HG03103 (cell line): ENCODE data around the gene PMS2.
"Not testable (repeated sequence)": the region's sequence is repeated elsewhere in the genome, so short reads cannot be mapped to it uniquely, and the experiment has no call there.

ENCODE experiments used
- ATAC-seq: cut with Tn5 transposase; IDR thresholded peaks from one replicate; pipeline ENCODE4 v1.9.1; 2021; ENCODE audit warnings: low read depth; ENCODE audit not compliant: unreplicated experiment

The PMS2 gene

DNA sequence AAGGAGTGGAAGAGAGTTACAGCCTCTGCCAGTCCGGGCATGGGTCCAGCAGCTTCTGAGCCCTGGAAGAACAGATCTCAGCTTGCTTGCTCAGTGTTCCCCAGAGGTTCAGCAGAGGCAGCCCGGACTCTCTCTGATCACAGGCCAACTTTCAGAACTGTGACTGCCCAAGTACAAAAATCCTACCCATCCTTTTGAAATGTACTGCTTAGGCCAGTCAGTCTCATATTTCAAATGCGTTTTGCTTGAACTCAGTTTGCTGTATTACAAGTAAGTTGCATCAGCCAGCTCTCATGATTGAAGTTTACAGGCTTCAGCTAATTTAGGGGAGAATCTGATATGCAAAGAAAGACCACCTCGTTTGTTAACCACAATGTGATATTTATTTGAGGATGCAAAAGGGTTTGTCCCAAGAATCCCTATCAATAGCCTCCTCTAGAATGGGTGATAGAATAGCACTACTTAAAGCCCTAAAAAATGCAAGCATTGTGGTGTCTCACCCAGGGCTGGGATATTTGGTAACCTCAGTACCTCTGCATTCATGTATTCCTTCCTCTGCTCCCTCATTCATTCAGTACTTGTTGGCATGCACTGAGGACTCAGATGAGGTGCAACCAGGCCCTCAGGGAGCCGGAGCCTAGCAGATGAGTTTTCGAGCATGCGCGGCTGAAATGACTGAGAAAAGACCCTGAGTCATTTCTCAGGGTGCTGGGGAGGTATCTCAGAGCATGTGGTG lies 7.2 kb upstream of the PMS2 start:
- ATAC-seq: no peak

DNA sequence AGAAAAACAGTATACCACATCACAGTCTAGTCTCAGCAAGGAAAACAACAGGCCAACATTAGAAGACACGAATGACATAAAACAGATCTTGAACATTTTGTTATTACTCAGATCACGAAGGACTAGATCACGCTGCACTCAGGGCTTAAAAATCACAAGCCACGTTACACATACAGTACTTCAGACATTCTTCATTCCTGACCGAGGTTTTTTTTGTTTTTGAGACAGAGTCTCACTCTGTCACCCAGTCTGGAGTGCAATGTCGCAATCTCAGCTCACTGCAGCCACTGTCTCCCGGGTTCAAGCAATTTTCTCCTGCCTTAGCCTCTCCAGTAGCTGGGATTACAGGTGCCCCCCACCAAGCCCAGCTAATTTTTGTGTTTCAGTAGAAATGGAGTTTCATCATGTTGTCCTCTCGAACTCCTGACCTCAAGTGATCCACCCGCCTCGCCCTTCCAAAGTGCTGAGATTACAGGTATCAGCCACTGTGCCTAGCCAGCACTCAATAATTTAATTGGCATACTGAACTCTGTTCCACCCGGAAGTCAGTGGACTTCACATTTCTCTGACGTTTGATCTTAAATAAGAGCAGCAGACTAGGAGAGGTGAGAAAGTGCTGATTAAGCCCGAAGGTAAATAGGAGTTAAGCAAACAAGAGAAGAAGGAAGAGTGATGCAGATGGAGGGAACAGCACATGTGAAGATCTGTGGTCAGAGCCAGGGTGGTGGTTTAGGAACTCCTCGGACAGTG lies 3.7 kb upstream of the PMS2 start:
- no peak for ATAC-seq

- no peak for ATAC-seq
These were observed 2.7 kb upstream of the PMS2 start for GRCh38 chr7:6011541-6011940.

- ATAC-seq: not testable (repeated sequence)
These were observed 1.5 kb upstream of the PMS2 start for GRCh38 chr7:6010370-6010769.

GRCh38 chr7:6007835-6008590 lies 836 bp downstream of the PMS2 start:
- ATAC-seq: not testable (repeated sequence)

DNA sequence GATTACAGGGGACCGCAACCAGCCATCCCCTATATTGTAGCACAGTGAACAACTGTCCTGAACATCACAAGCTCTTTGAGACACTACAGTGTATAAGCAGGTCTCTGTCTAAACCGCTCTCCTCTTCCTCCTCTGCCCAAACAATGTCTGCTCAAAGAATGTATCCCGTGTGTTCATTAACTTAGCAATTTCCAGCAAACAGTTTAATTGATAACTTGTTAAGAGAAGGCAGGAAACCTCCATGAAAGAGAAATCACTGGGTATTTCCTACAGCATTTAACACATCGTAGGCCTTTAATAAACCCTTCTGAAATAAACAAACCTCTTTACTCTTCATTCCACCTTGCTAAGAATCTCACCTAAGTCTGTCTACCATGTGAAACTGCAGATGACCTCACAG lies 1.5 kb downstream of the PMS2 start:
- ATAC-seq: no peak

DNA sequence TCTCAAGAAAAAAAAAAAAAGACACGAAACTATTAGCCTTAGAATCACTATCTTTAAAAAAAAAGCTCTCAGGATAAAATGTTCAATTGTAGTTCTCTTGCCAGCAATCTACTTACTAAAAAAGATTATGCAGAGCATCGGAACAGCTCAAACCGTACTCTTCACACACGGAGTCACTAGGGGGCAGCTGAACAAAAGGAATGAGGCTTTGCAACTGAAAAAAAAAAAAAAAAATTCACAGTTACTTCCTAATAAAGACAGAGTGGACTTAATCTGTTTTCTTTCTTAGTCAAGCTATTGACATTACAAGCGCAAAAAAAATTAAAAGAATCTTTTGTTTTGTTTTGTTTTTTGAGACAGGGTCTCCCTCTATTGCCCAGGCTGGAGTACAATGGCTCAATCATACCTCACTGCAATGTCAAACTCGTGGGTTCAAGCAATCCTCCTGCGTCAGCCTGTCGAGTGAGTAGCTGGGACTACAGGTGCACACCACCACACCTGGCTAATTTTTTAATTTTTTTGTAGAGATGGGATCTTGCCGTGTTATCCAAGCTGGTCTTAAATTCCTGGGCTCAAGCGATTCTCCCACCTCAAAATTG lies 11.5 kb downstream of the PMS2 start:
- no peak for ATAC-seq

- ATAC-seq: not testable (repeated sequence)
These were observed 21.8 kb downstream of the PMS2 start for GRCh38 chr7:5987061-5987460.

GRCh38 chr7:5979680-5980314 lies 29.1 kb downstream of the PMS2 start:
- ATAC-seq: not testable (repeated sequence)

- not testable (repeated sequence) for ATAC-seq
These were observed 35.3 kb downstream of the PMS2 start for GRCh38 chr7:5973580-5973979.

DNA sequence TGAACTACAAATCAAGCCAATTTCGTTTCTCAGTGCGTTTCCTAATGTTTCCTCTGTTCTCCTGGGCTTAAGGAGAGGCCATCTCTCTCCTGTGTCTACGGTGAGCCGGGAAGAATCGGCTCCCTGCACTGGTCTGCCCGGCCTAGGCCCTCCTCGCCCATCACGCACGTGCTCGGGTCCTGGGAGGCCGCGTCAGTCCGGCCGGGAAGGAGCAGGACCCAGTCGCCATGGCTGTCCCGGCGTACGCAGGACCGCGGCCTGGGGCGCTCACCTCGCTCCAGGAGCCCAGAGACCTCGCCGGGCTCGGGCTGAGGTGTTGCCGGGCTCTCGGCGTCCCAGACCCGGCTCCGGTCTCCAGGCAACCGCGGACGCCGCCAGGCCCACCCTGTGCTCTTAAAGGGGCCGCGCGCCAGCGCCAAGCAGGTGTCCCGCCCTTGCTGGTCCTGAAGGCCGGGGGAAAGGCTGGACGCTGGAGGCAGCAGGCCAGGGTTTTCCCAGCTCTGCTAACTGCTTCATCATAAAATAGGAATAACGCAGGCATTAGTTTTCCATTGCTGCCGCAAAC lies 38.4 kb downstream of the PMS2 start, which contains the start of gene RSPH10B:
Gene RSPH10B (minus strand): TSS at position 343 of the 565 bp plus-strand sequence. CDS start 3,573 bp downstream, outside the sequence.
- ATAC-seq: not testable (repeated sequence)

- not testable (repeated sequence) for ATAC-seq
These were observed 45.0 kb downstream of the PMS2 start for GRCh38 chr7:5963810-5964209.

- not testable (repeated sequence) for ATAC-seq
These were observed 45.6 kb downstream of the PMS2 start for GRCh38 chr7:5963205-5963604.

- not testable (repeated sequence) for ATAC-seq
These were observed 73.9 kb downstream of the PMS2 start for GRCh38 chr7:5934945-5935450.

GRCh38 chr7:5931905-5932644 lies 76.8 kb downstream of the PMS2 start:
- not testable (repeated sequence) for ATAC-seq

DNA sequence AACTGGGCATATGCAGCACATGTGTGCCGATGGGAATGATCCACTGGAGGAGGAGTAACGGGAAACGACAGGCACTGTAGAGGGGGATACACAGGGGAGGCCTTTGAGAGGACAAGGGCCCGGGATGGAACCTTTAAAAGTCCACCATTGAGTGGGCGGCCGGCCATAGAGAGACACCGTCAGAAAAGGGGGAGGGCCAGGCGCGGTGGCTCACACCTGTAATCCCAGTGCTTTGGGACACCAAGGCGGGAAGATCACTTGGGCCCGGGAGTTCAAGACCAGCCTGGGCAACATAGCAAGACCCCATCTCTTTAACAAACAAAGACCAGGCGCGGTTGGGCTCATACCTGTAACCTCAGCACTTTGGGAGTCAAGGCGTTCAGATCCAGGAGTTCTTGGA lies 77.6 kb downstream of the PMS2 start:
- not testable (repeated sequence) for ATAC-seq

- ATAC-seq: not testable (repeated sequence)
These were observed 78.6 kb downstream of the PMS2 start for GRCh38 chr7:5930290-5930689.

- not testable (repeated sequence) for ATAC-seq
These were observed 82.5 kb downstream of the PMS2 start for GRCh38 chr7:5926263-5926870.
